B cell (primary cell): ENCODE measurements around the gene HIPK2. TPM values are rescaled to one million over a fixed set of nuclear protein-coding genes. Genes with fewer than 3 reads are reported as not detected.

ENCODE experiments used
- ATAC-seq: fragments of 200-7000 bp; cut with Tn5 transposase; one replicate; pipeline ENCODE4 v1.10.0; 2021; ENCODE audit warnings: low read depth, mild to moderate bottlenecking, moderate number of reproducible peaks, moderate library complexity
- CTCF ChIA-PET: fragments of 350-600 bp; sonication (Branson Sonifier 250); formaldehyde crosslinking; loops from one replicate; lab custom pipeline; 2021; ENCODE audit warnings: antibody characterized with exemption, inconsistent platforms; lab: Charles Lee
- POLR2A ChIA-PET: fragments of 350-600 bp; sonication (Branson Sonifier 250); formaldehyde crosslinking; loops from one replicate; lab custom pipeline; 2021; ENCODE audit warnings: antibody characterized with exemption; lab: Charles Lee
- DNase-seq: peaks from one replicate; pipeline ENCODE4 v3.0.0; 2013
- H2AFZ ChIP-seq: 2 replicates; pipeline ENCODE4 v1.6.1; 2012; ENCODE audit warnings: mild to moderate bottlenecking, low read depth, low read length; ENCODE audit not compliant: insufficient read depth, poor library complexity, severe bottlenecking
- H3K27ac ChIP-seq, 2 donors: 1 replicate in 1 of 2; 2 replicates in 1 of 2; pipeline ENCODE4 v1.5.1; 2012 to 2013; ENCODE audit warnings: low read length in 2 of 2, mild to moderate bottlenecking in 2 of 2, moderate library complexity in 1 of 2
- H3K27me3 ChIP-seq, 4 experiments: fragments of 200-600 bp in 1 of 4; sonication (generic) in 1 of 4; replicated peaks in 1 of 4; 1 replicate in 2 of 4; 2 replicates in 2 of 4; pipeline versions ENCODE4 v1.6.1 to v1.7.0; 2013 to 2016; ENCODE audit warnings: low read length in 3 of 4, mild to moderate bottlenecking in 2 of 4, mixed read lengths in 1 of 4, moderate library complexity in 1 of 4; ENCODE audit not compliant: insufficient read depth in 4 of 4, control insufficient read depth in 3 of 4; ENCODE audit errors: control extremely low read depth in 1 of 4
- H3K36me3 ChIP-seq, 2 experiments: replicated peaks in 1 of 2; 1 replicate in 1 of 2; 2 replicates in 1 of 2; pipeline versions ENCODE4 v1.6.1 to v1.7.1; 2013; ENCODE audit warnings: low read length in 1 of 2; ENCODE audit not compliant: insufficient read depth in 2 of 2, control insufficient read depth in 1 of 2; ENCODE audit errors: control extremely low read depth in 1 of 2, extremely low read depth in 1 of 2
- H3K4me1 ChIP-seq, 2 donors: fragments of 200-600 bp in 1 of 2; sonication (generic) in 1 of 2; 1 replicate in 1 of 2; 2 replicates in 1 of 2; pipeline versions ENCODE4 v1.5.1 to v1.6.1; 2013 to 2017; ENCODE audit warnings: low read length in 2 of 2; ENCODE audit not compliant: control insufficient read depth in 2 of 2, insufficient read depth in 2 of 2
- H3K4me2 ChIP-seq: replicated peaks from 2 replicates; pipeline ENCODE3; 2012; ENCODE audit warnings: mild to moderate bottlenecking, low read depth, low read length; ENCODE audit not compliant: poor library complexity, severe bottlenecking
- H3K4me3 ChIP-seq, 5 experiments: fragments of 200-600 bp in 1 of 5; sonication (generic) in 1 of 5; 1 replicate in 3 of 5; 2 replicates in 2 of 5; pipeline versions ENCODE4 v1.5.1 to v1.7.0; 2011 to 2016; ENCODE audit warnings: low read length in 4 of 5, mild to moderate bottlenecking in 4 of 5, low read depth in 2 of 5, control low read depth in 1 of 5, moderate library complexity in 1 of 5; ENCODE audit not compliant: insufficient read depth in 1 of 5; ENCODE audit errors: control extremely low read depth in 1 of 5, extremely low read depth in 1 of 5
- H3K79me2 ChIP-seq: fragments of 200-600 bp; sonication (generic); one replicate; pipeline ENCODE4 v1.6.0; 2016; ENCODE audit warnings: low read length; ENCODE audit not compliant: control insufficient read depth, insufficient read depth
- H3K9ac ChIP-seq: fragments of 200-600 bp; sonication (generic); 2 replicates; pipeline ENCODE4 v1.6.1; 2017; ENCODE audit warnings: mild to moderate bottlenecking, low read length, moderate library complexity
- H3K9me3 ChIP-seq, 3 donors: one replicate each; pipeline versions ENCODE4 v1.6.1 to v1.7.1; 2013; ENCODE audit warnings: low read length in 2 of 3; ENCODE audit not compliant: control insufficient read depth in 2 of 3, insufficient read depth in 1 of 3; ENCODE audit errors: control extremely low read depth in 1 of 3
- H4K20me1 ChIP-seq: 2 replicates; pipeline ENCODE4 v1.6.0; 2012; ENCODE audit warnings: mild to moderate bottlenecking, low read length; ENCODE audit not compliant: insufficient read depth, control insufficient read depth, poor library complexity, severe bottlenecking
- H3K27ac Mint-ChIP-seq: one replicate; pipeline ENCODE4 v1.8.0; 2021; ENCODE audit warnings: mixed read lengths
- H3K27me3 Mint-ChIP-seq: one replicate; pipeline ENCODE4 v1.8.0; 2021; ENCODE audit warnings: mixed read lengths
- H3K4me1 Mint-ChIP-seq: one replicate; pipeline ENCODE4 v1.8.0; 2021; ENCODE audit warnings: mixed read lengths
- H3K4me3 Mint-ChIP-seq: one replicate; pipeline ENCODE4 v1.8.0; 2021; ENCODE audit warnings: mixed read lengths
- H3K9me3 Mint-ChIP-seq: one replicate; pipeline ENCODE4 v1.8.0; 2022; ENCODE audit warnings: mixed read lengths; ENCODE audit not compliant: insufficient read depth
- CTCF ChIP-seq: fragments of 200-600 bp; IDR thresholded peaks from one replicate; pipeline ENCODE4 v1.8.0; 2022; ENCODE audit warnings: antibody characterized with exemption, mild to moderate bottlenecking
- EZH2 ChIP-seq: IDR thresholded peaks from 2 replicates; pipeline ENCODE4 v1.6.1; 2012; ENCODE audit warnings: borderline replicate concordance, low read depth, mild to moderate bottlenecking, moderate library complexity, low read length; ENCODE audit not compliant: insufficient read depth, poor library complexity, severe bottlenecking
- WGBS: methylation state at CpG from one replicate; pipeline ENCODE4 v1.1.5; 2013; ENCODE audit warnings: missing lambda C conversion rate; ENCODE audit not compliant: insufficient coverage; 5-methylcytosine and 5-hydroxymethylcytosine counted together
- intact Hi-C: fragments of 100-400 bp; cut with micrococcal nuclease; formaldehyde crosslinking; loops from one replicate; pipeline ENCODE4 v1.10.0; 2022
- polyA plus RNA-seq: library from polyadenylated mRNA; depleted of rRNA; stranded (reverse); fragments of >200 nt; gene quantifications from 2 replicates; pipeline ENCODE4 v1.2.3, GENCODE V29; 2012
- total RNA-seq, 2 donors: library from RNA; stranded (reverse); fragments of 120-200 nt in 1 of 2; gene quantifications; 1 replicate in 1 of 2; 2 replicates in 1 of 2; pipeline versions ENCODE4 v1.2.3 to v1.2.4, GENCODE V29; 2013 to 2022

HIPK2 gene
- total and polyA plus RNA-seq, 2 donors (not counting 1 experiment from before 2014, with no cell fraction given) = 6.8 to 58.2 TPM

GRCh38 chr7:139687980-139688632 lies 89.7 kb downstream of the HIPK2 start:
- 84% methylated on average over 4 of the region's 7 CpGs for WGBS
- no peaks in the 10 kb centered on the region for H3K27me3 Mint-ChIP-seq
- Histone ChIP-seq H4K20me1 (no peaks in the 10 kb centered on the region), H2AFZ (no peak overlapping the region), H3K27ac (no peak overlapping the region), H3K27me3 (no peaks in the 10 kb centered on the region), H3K4me1 (peaks cover 0 to 4% of the 10 kb centered on the region in 2 donors), H3K36me3 (peaks cover 0 to 4% of the 10 kb centered on the region in 2 experiments), H3K9me3 (no peaks in the 10 kb centered on the region), H3K9ac (no peak overlapping the region), H3K4me2 (no peak overlapping the region), H3K4me3 (no peak overlapping the region), H3K79me2 (no peaks in the 10 kb centered on the region)
- no peak for ATAC-seq
- H3K27ac Mint-ChIP-seq = no peak overlapping the region
- intact Hi-C loops = no loop called here
- H3K9me3 Mint-ChIP-seq = peaks cover 5% of the 10 kb centered on the region
- no peak overlapping the region for H3K4me3 Mint-ChIP-seq
- TF ChIP-seq EZH2 (no peak), CTCF (no peak)
- DNase-seq = no peak
- H3K4me1 Mint-ChIP-seq = peaks cover 10% of the 10 kb centered on the region
- CTCF ChIA-PET = interaction anchor here (0.6 kb wide), 1 partner anchor 95 kb away, joined by 6 read pairs; no protein-coding TSS in a partner anchor
- POLR2A ChIA-PET = interaction anchor here (0.6 kb wide), 1 partner anchor 11 kb away, joined by 3 read pairs; no protein-coding TSS in a partner anchor

- POLR2A ChIA-PET = interaction anchor here (0.6 kb wide), 1 partner anchor 10 kb away, joined by 3 read pairs; no protein-coding TSS in a partner anchor
- H3K9me3 Mint-ChIP-seq = peaks cover 5% of the 10 kb centered on the region
- no peak overlapping the region for H3K9ac ChIP-seq
- H3K4me2 ChIP-seq = no peak overlapping the region
- no peaks in the 10 kb centered on the region for H3K27me3 Mint-ChIP-seq
- CTCF ChIA-PET = interaction anchor here (0.6 kb wide), 1 partner anchor 96 kb away, joined by 6 read pairs; no protein-coding TSS in a partner anchor
- H4K20me1 ChIP-seq = no peaks in the 10 kb centered on the region
- no peak for ATAC-seq
- H3K4me3 Mint-ChIP-seq = no peak overlapping the region
- peaks cover 0 to 4% of the 10 kb centered on the region in 2 experiments for H3K36me3 ChIP-seq
- TF ChIP-seq CTCF (no peak), EZH2 (no peak)
- H3K4me1 ChIP-seq = peaks cover 4 to 11% of the 10 kb centered on the region in 2 donors
- DNase-seq = no peak
- no peak overlapping the region for H3K27ac ChIP-seq
- no peak overlapping the region for H2AFZ ChIP-seq
- H3K9me3 ChIP-seq = no peaks in the 10 kb centered on the region
- intact Hi-C loops = no loop called here
- H3K27me3 ChIP-seq = no peaks in the 10 kb centered on the region
- H3K79me2 ChIP-seq = peaks cover 1% of the 10 kb centered on the region
- peaks cover 17% of the 10 kb centered on the region for H3K4me1 Mint-ChIP-seq
- H3K27ac Mint-ChIP-seq = no peak overlapping the region
- H3K4me3 ChIP-seq = no peak overlapping the region
Measured at GRCh38 chr7:139687211-139687954, 90.4 kb downstream of the HIPK2 start.
